Peyer's patch (tissue), 4 donors: Measurements from ENCODE around the gene SUMF2. TPM values are rescaled to one million over a fixed set of nuclear protein-coding genes. Genes with fewer than 3 reads are reported as not detected.
"Not testable (repeated sequence)": the region's sequence is repeated elsewhere in the genome, so short reads cannot be mapped to it uniquely, and the experiment has no call there.

ENCODE experiments used
- DNase-seq, 3 donors: peaks; one replicate each; pipeline ENCODE4 v3.0.0-alpha.2; 2017 to 2019
- H3K27ac ChIP-seq, 4 donors: fragments of 200-600 bp; sonication (generic); one replicate each; pipeline ENCODE4 v1.5.1; 2016 to 2019
- H3K27me3 ChIP-seq, 2 donors: fragments of 200-600 bp; sonication (generic); one replicate each; pipeline ENCODE4 v1.5.1; 2019
- H3K36me3 ChIP-seq, 3 donors: fragments of 200-600 bp; sonication (generic); one replicate each; pipeline ENCODE4 v1.5.1; 2016 to 2019
- H3K4me1 ChIP-seq, 4 donors: fragments of 200-600 bp; sonication (generic); one replicate each; pipeline ENCODE4 v1.5.1; 2016 to 2019
- H3K4me3 ChIP-seq, 4 donors: fragments of 200-600 bp; sonication (generic); 1 replicate in 3 of 4; 2 replicates in 1 of 4; pipeline ENCODE4 v1.5.1; 2016 to 2019; ENCODE audit warnings: mild to moderate bottlenecking in 1 of 4
- H3K9me3 ChIP-seq, 4 donors: fragments of 200-600 bp; sonication (generic); one replicate each; pipeline ENCODE4 v1.5.1; 2016 to 2019; ENCODE audit warnings: mild to moderate bottlenecking in 1 of 4
- POLR2A ChIP-seq, 2 donors: fragments of 450-650 bp; IDR thresholded peaks; one replicate each; pipeline ENCODE4 v1.5.1; 2017; ENCODE audit warnings: antibody characterized with exemption in 2 of 2, mild to moderate bottlenecking in 2 of 2, moderate library complexity in 2 of 2
- total RNA-seq, 4 donors: library from RNA; depleted of rRNA; stranded (reverse); fragments of >200 nt; gene quantifications; one replicate each; pipeline ENCODE4 v1.1.0, GENCODE V29; 2016
- TF ChIP-seq, protein P1 (sequence below), 6 experiments: fragments of 450-650 bp in 4 of 6; fragments of 200-600 bp in 2 of 6; sonication (generic) in 1 of 6; IDR thresholded peaks; one replicate each; pipeline ENCODE4 v1.5.1; 2017 to 2019; ENCODE audit warnings: antibody characterized with exemption in 6 of 6, mild to moderate bottlenecking in 3 of 6, moderate library complexity in 1 of 6

The SUMF2 gene
- total RNA-seq, 4 donors from 2014 or later: 71.8 to 155 (median 128) TPM

DNA sequence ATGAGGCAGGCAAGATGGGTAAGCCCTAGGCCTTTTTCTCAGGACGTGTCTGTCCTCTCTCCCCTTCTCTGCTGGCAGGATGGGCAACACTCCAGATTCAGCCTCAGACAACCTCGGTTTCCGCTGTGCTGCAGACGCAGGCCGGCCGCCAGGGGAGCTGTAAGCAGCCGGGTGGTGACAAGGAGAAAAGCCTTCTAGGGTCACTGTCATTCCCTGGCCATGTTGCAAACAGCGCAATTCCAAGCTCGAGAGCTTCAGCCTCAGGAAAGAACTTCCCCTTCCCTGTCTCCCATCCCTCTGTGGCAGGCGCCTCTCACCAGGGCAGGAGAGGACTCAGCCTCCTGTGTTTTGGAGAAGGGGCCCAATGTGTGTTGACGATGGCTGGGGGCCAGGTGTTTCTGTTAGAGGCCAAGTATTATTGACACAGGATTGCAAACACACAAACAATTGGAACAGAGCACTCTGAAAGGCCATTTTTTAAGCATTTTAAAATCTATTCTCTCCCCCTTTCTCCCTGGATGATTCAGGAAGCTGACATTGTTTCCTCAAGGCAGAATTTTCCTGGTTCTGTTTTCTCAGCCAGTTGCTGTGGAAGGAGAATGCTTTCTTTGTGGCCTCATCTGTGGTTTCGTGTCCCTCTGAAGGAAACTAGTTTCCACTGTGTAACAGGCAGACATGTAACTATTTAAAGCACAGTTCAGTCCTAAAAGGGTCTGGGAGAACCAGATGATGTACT is 15.5 kb downstream of the SUMF2 start:
- Histone ChIP-seq H3K27me3 (no peaks in the 10 kb centered on the region), H3K27ac (peak overlapping the region in 2 of 4 donors; percentile 32 to 70), H3K4me3 (no peak overlapping the region), H3K9me3 (no peaks in the 10 kb centered on the region), H3K4me1 (peaks cover 0 to 13% (median 0%) of the 10 kb centered on the region in 4 donors), H3K36me3 (peaks cover 0 to 19% (median 0%) of the 10 kb centered on the region in 3 donors)
- DNase-seq: peak in 1 of 3 donors; percentile 57
- no peak for TF ChIP-seq POLR2A (IDR thresholded peaks at IDR 0.05)
- TF ChIP-seq, protein P1, sequence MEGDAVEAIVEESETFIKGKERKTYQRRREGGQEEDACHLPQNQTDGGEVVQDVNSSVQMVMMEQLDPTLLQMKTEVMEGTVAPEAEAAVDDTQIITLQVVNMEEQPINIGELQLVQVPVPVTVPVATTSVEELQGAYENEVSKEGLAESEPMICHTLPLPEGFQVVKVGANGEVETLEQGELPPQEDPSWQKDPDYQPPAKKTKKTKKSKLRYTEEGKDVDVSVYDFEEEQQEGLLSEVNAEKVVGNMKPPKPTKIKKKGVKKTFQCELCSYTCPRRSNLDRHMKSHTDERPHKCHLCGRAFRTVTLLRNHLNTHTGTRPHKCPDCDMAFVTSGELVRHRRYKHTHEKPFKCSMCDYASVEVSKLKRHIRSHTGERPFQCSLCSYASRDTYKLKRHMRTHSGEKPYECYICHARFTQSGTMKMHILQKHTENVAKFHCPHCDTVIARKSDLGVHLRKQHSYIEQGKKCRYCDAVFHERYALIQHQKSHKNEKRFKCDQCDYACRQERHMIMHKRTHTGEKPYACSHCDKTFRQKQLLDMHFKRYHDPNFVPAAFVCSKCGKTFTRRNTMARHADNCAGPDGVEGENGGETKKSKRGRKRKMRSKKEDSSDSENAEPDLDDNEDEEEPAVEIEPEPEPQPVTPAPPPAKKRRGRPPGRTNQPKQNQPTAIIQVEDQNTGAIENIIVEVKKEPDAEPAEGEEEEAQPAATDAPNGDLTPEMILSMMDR (IDR thresholded peaks at IDR 0.05): peak in 4 of 6 experiments; percentile 16 to 33 (median 28)

DNA sequence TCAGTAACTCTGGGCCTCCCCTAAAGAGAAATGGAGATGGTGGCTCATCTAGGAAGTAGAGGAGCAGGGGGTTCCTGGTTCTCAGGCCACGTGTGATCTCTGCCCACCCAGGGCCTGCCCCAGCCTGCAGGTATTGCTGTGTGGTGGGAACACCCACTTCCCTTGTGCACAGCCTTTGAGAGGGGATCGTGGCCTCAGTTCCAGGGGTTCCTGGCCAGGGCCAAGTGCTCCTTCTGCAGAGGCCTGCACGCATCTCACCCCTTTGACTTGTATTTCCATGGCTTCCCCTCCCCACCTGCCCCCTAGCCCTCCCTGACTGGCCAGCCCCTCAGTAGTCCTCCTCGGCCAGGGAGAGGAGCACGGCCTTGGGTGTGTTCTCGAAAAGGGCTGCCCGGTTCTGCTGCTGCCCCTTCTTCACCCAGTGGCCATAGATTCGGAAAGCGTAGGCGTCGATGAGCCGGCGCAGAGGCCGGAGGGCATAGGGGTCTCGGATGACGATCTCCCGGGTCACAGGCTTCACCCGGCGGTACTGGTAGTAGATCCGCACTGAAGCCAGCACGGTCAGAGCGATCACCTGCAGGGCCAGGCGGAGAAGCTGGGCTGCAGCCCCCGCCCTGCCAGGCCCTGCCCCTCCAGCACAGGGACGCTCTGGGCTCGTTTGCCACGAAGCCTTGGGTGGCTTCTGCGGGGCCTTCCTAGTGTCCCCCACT is 16.8 kb downstream of the SUMF2 start:
- H3K4me3 ChIP-seq, H3K27me3 ChIP-seq, H3K9me3 ChIP-seq: not testable (repeated sequence)
- DNase-seq: peak in 1 of 3 donors; percentile 15
- Histone ChIP-seq H3K36me3 (peaks cover 0 to 19% (median 0%) of the 10 kb centered on the region in 3 donors), H3K27ac (peak overlapping the region in 1 of 4 donors; percentile 70), H3K4me1 (peaks cover 0 to 13% (median 0%) of the 10 kb centered on the region in 4 donors)

DNA sequence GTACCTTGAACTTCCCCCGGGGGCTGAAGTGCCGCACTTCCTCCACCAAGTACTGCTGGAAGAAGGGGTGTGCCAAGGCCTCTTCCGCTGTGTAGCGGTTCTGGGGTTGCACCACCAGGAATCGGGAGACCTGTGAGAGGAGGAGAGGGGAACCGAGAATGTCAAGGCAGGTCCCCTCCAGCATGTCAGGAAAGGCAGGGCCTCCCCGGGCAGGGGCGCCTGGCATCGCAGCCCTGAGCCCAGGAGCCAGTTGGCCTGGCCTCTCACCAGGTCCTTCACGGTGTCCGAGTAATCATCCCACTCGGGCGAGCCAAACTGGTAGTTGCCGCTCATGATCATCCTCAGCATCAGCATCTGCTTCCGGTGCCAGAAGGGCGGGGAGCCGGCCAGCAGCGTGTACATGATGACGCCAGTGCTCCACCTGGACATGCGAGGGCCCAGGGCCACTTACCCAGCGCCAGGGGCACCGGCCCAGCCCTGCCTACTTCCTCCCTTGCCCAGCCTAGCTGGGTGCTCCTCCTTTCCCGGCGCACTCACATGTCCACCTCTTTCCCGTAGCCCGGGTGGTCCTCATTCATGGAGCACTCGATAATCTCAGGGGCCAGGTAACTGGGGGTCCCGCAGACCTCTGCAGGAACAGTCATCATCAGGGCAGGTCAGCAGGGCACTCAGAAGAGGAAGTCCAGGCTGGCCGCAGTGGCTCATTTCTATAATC is 17.7 kb downstream of the SUMF2 start:
- DNase-seq: peak in 1 of 3 donors; percentile 24
- Histone ChIP-seq H3K27ac (no peak overlapping the region), H3K4me1 (peaks cover 0 to 13% (median 0%) of the 10 kb centered on the region in 4 donors), H3K27me3 (no peaks in the 10 kb centered on the region), H3K4me3 (no peak overlapping the region), H3K9me3 (no peaks in the 10 kb centered on the region), H3K36me3 (peaks cover 0 to 20% (median 0%) of the 10 kb centered on the region in 3 donors)
- no peak for TF ChIP-seq POLR2A (IDR thresholded peaks at IDR 0.05)
- TF ChIP-seq, protein P1 (IDR thresholded peaks at IDR 0.05): no peak

GRCh38 chr7:56083150-56083785 is 19.2 kb downstream of the SUMF2 start:
- Histone ChIP-seq H3K4me1 (peaks cover 0 to 13% (median 0%) of the 10 kb centered on the region in 4 donors), H3K27ac (no peak overlapping the region), H3K36me3 (peaks cover 0 to 18% (median 0%) of the 10 kb centered on the region in 3 donors), H3K9me3 (no peaks in the 10 kb centered on the region), H3K4me3 (no peak overlapping the region), H3K27me3 (no peaks in the 10 kb centered on the region)
- DNase-seq: peak in 1 of 3 donors; percentile 42
- TF ChIP-seq POLR2A (IDR thresholded peaks at IDR 0.05): no peak
- TF ChIP-seq, protein P1 (IDR thresholded peaks at IDR 0.05): no peak

DNA sequence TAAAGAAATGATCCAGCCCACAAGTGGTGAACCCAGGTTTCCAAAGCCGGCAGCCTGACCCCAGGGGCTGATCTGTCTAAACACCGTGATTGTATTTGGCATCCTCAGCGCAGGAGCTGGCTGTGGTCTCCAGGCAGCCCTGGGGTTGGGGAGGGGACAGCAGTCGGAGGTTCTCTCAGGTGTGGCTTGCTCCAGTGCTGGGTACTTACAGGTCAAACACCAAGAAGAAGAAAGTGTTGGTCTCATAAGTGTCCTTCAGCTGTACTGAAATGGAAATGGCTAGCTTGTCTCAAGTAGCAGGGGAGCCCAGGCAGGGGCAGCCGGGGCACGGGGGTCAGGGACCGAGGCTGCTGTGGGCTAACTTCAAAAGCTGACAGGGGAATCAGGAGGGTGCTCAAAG is 22.7 kb downstream of the SUMF2 start:
- no peak overlapping the region for H3K4me3 ChIP-seq

More for the DNA sequence above, 22.7 kb downstream of the SUMF2 start:
- no peaks in the 10 kb centered on the region for H3K9me3 ChIP-seq
- DNase-seq: peak in 1 of 3 donors; percentile 24
- no peaks in the 10 kb centered on the region for H3K4me1 ChIP-seq
- H3K27ac ChIP-seq: no peak overlapping the region
- TF ChIP-seq, protein P1 (IDR thresholded peaks at IDR 0.05): no peak
- TF ChIP-seq POLR2A (IDR thresholded peaks at IDR 0.05): no peak
- H3K36me3 ChIP-seq: peaks cover 0 to 7% (median 0%) of the 10 kb centered on the region in 3 donors
- H3K27me3 ChIP-seq: no peaks in the 10 kb centered on the region
